GM23248 (cell line): ENCODE data around the gene HMSD.

Experiments
- EZH2 ChIP-seq: fragments of 200-600 bp; sonication (generic); IDR thresholded peaks from 2 replicates; pipeline ENCODE4 v1.6.1; 2018; ENCODE audit warnings: antibody characterized with exemption, mild to moderate bottlenecking; ENCODE audit not compliant: insufficient read depth, poor library complexity, severe bottlenecking
- EZH2phosphoT487 ChIP-seq: fragments of 200-600 bp; sonication (generic); IDR thresholded peaks from 2 replicates; pipeline ENCODE4 v1.6.1; 2018; ENCODE audit warnings: antibody characterized with exemption, moderate library complexity, mild to moderate bottlenecking, low read depth; ENCODE audit not compliant: insufficient read depth

DNA sequence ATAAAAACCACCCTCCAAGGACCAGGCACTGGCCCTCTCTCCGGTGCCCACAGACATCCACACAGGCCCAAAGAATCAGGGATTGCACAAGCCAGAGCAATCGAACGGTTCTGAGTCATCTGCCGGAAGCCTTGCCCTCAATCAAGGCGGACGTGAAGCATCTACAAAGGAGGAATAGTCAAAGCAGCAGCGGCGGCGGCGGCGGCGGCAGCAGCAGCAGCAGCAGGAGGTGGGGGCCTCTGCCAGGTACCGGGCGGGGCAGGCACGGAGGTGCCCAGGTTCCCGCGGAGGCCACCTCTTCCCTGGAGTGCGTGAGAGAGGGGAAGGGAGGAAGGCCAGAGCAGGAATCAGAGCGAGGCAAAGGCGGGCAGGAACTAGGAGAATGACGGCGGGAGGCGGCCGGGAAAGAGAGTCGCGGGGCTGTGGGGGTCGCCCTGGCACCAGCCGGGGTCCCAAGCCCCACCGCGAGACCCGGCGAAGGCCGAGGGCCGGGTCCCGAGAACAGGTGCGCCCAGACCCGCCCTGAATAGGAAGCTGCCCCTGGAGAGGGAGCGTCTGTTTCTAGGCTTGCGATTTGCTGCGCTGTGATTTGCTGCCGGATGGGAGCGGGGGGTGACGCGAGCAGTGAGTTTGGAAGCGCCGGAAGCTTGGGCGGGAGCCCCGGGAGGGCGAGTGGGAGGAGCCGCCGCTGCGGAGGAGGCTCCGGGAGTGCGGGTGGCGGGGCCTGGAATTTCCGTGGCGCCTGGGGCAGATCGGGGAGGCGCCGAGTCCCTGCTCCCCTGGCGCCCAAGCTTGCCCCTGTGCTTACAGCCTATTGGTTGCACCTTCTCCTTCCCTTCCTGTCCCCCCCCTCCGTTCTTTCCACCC is 21.1 kb downstream of the HMSD start, which contains the start of gene SERPINB8:
- TF ChIP-seq EZH2 (no peak), EZH2phosphoT487 (no peak)
